Measurements from ENCODE around the gene GPR61.

Gene GPR61

GRCh38 chr1:109527846-109528695 lies 11.6 kb upstream of the GPR61 start:
- Histone ChIP-seq H3K27ac (no peak overlapping the region), H3K36me3 (ENCODE audit: insufficient read depth, low read length) (no peaks in the 10 kb centered on the region), H3K4me3 (no peak overlapping the region), H3K9me3 (ENCODE audit: low read depth, low read length) (no peaks in the 10 kb centered on the region), H3K9ac (ENCODE audit: insufficient read length) (no peak overlapping the region)
- no peak for TF ChIP-seq FOXP2 (optimal IDR thresholded peaks at IDR 0.05; ENCODE audit: control extremely low read depth, extremely low read length, insufficient read depth)
- no peak for TF ChIP-seq POLR2AphosphoS5 (IDR thresholded peaks at IDR 0.05; ENCODE audit: borderline replicate concordance, low read depth, low read length)
- TF ChIP-seq EZH2 (IDR thresholded peaks at IDR 0.05) = no peak
- no peak for DNase-seq (ENCODE audit: low read depth, low spot score)

- no peak overlapping the region for H3K9ac ChIP-seq (ENCODE audit: insufficient read length)
These were observed 11.0 kb upstream of the GPR61 start for GRCh38 chr1:109528712-109529111.

GRCh38 chr1:109529881-109530456 lies 9.7 kb upstream of the GPR61 start:
- no peak overlapping the region for H3K4me3 ChIP-seq
- H3K27ac ChIP-seq = no peak overlapping the region; the same call in 1 of the 2 replicates
- H3K9me3 ChIP-seq (ENCODE audit: low read depth, low read length) = no peaks in the 10 kb centered on the region
- H3K36me3 ChIP-seq (ENCODE audit: insufficient read depth, low read length) = no peaks in the 10 kb centered on the region
- TF ChIP-seq POLR2AphosphoS5 (IDR thresholded peaks at IDR 0.05; ENCODE audit: borderline replicate concordance, low read depth, low read length) (no peak), EZH2 (IDR thresholded peaks at IDR 0.05) (no peak), FOXP2 (optimal IDR thresholded peaks at IDR 0.05; ENCODE audit: control extremely low read depth, extremely low read length, insufficient read depth) (no peak)
- peak overlapping the region; percentile 64 for H3K9ac ChIP-seq (ENCODE audit: insufficient read length)
- no peak for DNase-seq (ENCODE audit: low read depth, low spot score)

More at GRCh38 chr1:109528712-109529111, 11.0 kb upstream of the GPR61 start:
- Histone ChIP-seq H3K4me3 (no peak overlapping the region), H3K36me3 (ENCODE audit: insufficient read depth, low read length) (no peaks in the 10 kb centered on the region), H3K9me3 (ENCODE audit: low read depth, low read length) (no peaks in the 10 kb centered on the region), H3K27ac (no peak overlapping the region)
- TF ChIP-seq FOXP2 (optimal IDR thresholded peaks at IDR 0.05; ENCODE audit: control extremely low read depth, extremely low read length, insufficient read depth) = no peak
- TF ChIP-seq EZH2 (IDR thresholded peaks at IDR 0.05) = no peak
- no peak for TF ChIP-seq POLR2AphosphoS5 (IDR thresholded peaks at IDR 0.05; ENCODE audit: borderline replicate concordance, low read depth, low read length)
- DNase-seq (ENCODE audit: low read depth, low spot score) = no peak

GRCh38 chr1:109530457-109531087 lies 9.1 kb upstream of the GPR61 start:
- no peak for DNase-seq (ENCODE audit: low read depth, low spot score)
- H3K4me3 ChIP-seq = no peak overlapping the region
- no peak overlapping the region for H3K27ac ChIP-seq
- TF ChIP-seq EZH2 (IDR thresholded peaks at IDR 0.05) = no peak
- TF ChIP-seq POLR2AphosphoS5 (IDR thresholded peaks at IDR 0.05; ENCODE audit: borderline replicate concordance, low read depth, low read length) = no peak
- no peak for TF ChIP-seq FOXP2 (optimal IDR thresholded peaks at IDR 0.05; ENCODE audit: control extremely low read depth, extremely low read length, insufficient read depth)
- H3K36me3 ChIP-seq (ENCODE audit: insufficient read depth, low read length) = no peaks in the 10 kb centered on the region
- no peaks in the 10 kb centered on the region for H3K9me3 ChIP-seq (ENCODE audit: low read depth, low read length)
- no peak overlapping the region for H3K9ac ChIP-seq (ENCODE audit: insufficient read length)

GRCh38 chr1:109531380-109531779 lies 8.3 kb upstream of the GPR61 start:
- DNase-seq (ENCODE audit: low read depth, low spot score) = no peak
- Histone ChIP-seq H3K9ac (ENCODE audit: insufficient read length) (no peak overlapping the region), H3K36me3 (ENCODE audit: insufficient read depth, low read length) (no peaks in the 10 kb centered on the region), H3K27ac (no peak overlapping the region), H3K9me3 (ENCODE audit: low read depth, low read length) (no peaks in the 10 kb centered on the region), H3K4me3 (no peak overlapping the region)
- TF ChIP-seq EZH2 (IDR thresholded peaks at IDR 0.05) (no peak), FOXP2 (optimal IDR thresholded peaks at IDR 0.05; ENCODE audit: control extremely low read depth, extremely low read length, insufficient read depth) (no peak), POLR2AphosphoS5 (IDR thresholded peaks at IDR 0.05; ENCODE audit: borderline replicate concordance, low read depth, low read length) (no peak)

- no peak overlapping the region for H3K4me3 ChIP-seq
- DNase-seq (ENCODE audit: low read depth, low spot score) = no peak
- TF ChIP-seq EZH2 (IDR thresholded peaks at IDR 0.05) (no peak), FOXP2 (optimal IDR thresholded peaks at IDR 0.05; ENCODE audit: control extremely low read depth, extremely low read length, insufficient read depth) (no peak), POLR2AphosphoS5 (IDR thresholded peaks at IDR 0.05; ENCODE audit: borderline replicate concordance, low read depth, low read length) (no peak)
- H3K9ac ChIP-seq (ENCODE audit: insufficient read length) = no peak overlapping the region
- no peak overlapping the region for H3K27ac ChIP-seq
- no peaks in the 10 kb centered on the region for H3K9me3 ChIP-seq (ENCODE audit: low read depth, low read length)
- H3K36me3 ChIP-seq (ENCODE audit: insufficient read depth, low read length) = no peaks in the 10 kb centered on the region
These were observed 7.8 kb upstream of the GPR61 start for GRCh38 chr1:109531826-109532364.

- peak; percentile 24 for DNase-seq (ENCODE audit: low read depth, low spot score)
- Histone ChIP-seq H3K27ac (no peak overlapping the region), H3K9me3 (ENCODE audit: low read depth, low read length) (no peaks in the 10 kb centered on the region), H3K9ac (ENCODE audit: insufficient read length) (no peak overlapping the region), H3K4me3 (peak overlapping the region; percentile 53), H3K36me3 (ENCODE audit: insufficient read depth, low read length) (no peaks in the 10 kb centered on the region)
- TF ChIP-seq FOXP2 (optimal IDR thresholded peaks at IDR 0.05; ENCODE audit: control extremely low read depth, extremely low read length, insufficient read depth) = peak; percentile 42
- TF ChIP-seq POLR2AphosphoS5 (IDR thresholded peaks at IDR 0.05; ENCODE audit: borderline replicate concordance, low read depth, low read length) = no peak
- no peak for TF ChIP-seq EZH2 (IDR thresholded peaks at IDR 0.05)
These were observed 7.1 kb upstream of the GPR61 start for GRCh38 chr1:109532365-109533136.

Measured in SK-N-MC (cell line).